Fibroblast of lung (primary cell): ENCODE results near the gene GATA5.

ENCODE experiments used
- CTCF ChIP-seq, 2 donors: IDR thresholded peaks in 1 of 2; conservative IDR thresholded peaks in 1 of 2; 1 replicate in 1 of 2; 2 replicates in 1 of 2; pipeline ENCODE4 v1.5.1; 2011 to 2012; ENCODE audit warnings: low read length in 2 of 2, control low read depth in 1 of 2, inconsistent platforms in 1 of 2, low read depth in 1 of 2, mild to moderate bottlenecking in 1 of 2
- EZH2 ChIP-seq: IDR thresholded peaks from 2 replicates; pipeline ENCODE4 v1.5.1; 2012; ENCODE audit warnings: low read length, control low read depth, mild to moderate bottlenecking; ENCODE audit errors: missing control alignments

- TF ChIP-seq CTCF (conservative IDR thresholded peaks at IDR 0.05 in 1 of 2, IDR thresholded peaks at IDR 0.05 in 1 of 2; ENCODE audit: low read depth in 1 of 2, low read length in 2 of 2) (no peak), EZH2 (no peak)
These were observed 43.1 kb upstream of the GATA5 start for GRCh38 chr20:62518911-62519310.
